D721Med (cell line): Measurements from ENCODE around the gene BTBD17.

Source experiments
- DNase-seq: peaks from one replicate; pipeline ENCODE4 v3.0.0; 2011; ENCODE audit warnings: low spot score; ENCODE audit not compliant: insufficient read length
- FAIRE-seq: peaks from 2 replicates; lab custom pipeline; 2011; peaks lifted over from hg19 to GRCh38; lab: Jason Lieb, UNC
- TF ChIP-seq, protein P1 (sequence below): IDR thresholded peaks from 2 replicates; pipeline ENCODE4 v1.5.1; 2012; ENCODE audit warnings: mild to moderate bottlenecking, control low read depth; ENCODE audit not compliant: insufficient read depth; ENCODE audit errors: missing control alignments

The BTBD17 gene

DNA sequence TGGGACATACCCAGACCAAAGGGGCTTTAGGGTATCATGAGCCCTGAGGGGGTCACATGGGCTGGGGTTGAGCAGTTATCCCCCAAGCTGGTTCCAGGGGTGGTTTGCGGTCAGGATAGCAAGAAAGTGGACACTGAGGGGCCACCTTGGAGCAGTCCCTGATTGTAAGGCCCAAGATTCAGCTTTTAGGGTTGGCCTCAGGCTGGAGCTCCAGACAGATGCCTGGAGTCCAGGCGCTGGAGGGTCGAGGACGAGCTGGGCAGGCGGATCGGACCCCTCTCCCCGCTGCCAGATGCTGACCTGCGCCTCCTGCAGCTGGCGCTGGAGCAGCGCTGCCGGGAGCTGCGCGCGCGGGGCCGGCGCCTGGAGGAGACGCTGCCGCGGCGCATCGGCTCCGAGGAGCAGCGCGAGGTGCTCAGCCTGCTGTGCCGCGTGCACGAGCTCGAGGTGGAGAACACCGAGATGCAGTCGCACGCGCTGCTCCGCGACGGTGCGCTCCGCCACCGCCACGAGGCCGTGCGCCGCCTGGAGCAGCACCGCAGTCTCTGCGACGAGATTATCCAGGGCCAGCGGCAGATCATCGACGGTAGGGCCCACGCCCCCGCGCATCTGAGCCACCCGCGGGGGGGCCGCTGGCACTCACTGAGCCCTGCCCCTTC is 10.0 kb downstream of the BTBD17 start:
- FAIRE-seq (no peak), DNase-seq (no peak)
- TF ChIP-seq, protein P1, sequence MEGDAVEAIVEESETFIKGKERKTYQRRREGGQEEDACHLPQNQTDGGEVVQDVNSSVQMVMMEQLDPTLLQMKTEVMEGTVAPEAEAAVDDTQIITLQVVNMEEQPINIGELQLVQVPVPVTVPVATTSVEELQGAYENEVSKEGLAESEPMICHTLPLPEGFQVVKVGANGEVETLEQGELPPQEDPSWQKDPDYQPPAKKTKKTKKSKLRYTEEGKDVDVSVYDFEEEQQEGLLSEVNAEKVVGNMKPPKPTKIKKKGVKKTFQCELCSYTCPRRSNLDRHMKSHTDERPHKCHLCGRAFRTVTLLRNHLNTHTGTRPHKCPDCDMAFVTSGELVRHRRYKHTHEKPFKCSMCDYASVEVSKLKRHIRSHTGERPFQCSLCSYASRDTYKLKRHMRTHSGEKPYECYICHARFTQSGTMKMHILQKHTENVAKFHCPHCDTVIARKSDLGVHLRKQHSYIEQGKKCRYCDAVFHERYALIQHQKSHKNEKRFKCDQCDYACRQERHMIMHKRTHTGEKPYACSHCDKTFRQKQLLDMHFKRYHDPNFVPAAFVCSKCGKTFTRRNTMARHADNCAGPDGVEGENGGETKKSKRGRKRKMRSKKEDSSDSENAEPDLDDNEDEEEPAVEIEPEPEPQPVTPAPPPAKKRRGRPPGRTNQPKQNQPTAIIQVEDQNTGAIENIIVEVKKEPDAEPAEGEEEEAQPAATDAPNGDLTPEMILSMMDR, result no peak

DNA sequence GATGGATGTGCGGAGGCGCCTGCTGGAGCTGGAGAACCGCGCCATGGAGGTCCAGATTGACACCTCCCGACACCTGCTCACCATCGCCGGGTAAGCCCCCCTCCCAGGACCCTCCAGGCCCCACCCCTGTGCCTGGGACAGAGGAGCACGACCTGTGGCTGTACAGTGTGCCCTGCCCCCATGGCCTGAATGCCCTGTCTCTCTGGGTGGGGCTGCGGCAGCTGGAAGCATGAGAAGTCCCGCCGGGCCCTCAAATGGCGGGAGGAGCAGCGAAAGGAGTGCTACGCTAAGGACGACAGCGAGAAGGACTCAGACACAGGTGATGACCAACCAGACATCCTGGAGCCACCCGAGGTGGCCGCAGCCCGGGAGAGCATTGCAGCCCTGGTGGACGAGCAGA is 11.2 kb downstream of the BTBD17 start:
- TF ChIP-seq, protein P1, result no peak
- DNase-seq (no peak), FAIRE-seq (no peak)

DNA sequence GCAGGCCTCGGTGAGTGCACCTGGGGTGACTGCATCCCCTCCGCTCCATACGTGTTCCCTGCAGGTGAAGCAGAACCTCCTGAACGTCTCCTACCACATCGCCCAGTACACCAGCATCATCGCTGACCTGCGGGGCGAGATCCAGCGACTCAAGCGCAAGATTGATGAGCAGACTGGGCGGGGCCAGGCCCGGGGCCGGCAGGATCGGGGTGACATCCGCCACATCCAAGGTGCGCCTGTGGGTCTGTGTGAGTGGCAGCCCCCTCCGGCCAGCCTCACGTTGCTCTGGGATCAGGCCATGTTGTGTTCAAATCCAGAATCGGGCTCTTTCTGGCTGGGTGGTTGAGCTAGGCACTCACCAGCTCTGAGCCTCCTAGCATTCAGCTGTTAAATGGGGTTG is 12.5 kb downstream of the BTBD17 start:
- no peak for DNase-seq
- TF ChIP-seq, protein P1, result no peak
- no peak for FAIRE-seq

DNA sequence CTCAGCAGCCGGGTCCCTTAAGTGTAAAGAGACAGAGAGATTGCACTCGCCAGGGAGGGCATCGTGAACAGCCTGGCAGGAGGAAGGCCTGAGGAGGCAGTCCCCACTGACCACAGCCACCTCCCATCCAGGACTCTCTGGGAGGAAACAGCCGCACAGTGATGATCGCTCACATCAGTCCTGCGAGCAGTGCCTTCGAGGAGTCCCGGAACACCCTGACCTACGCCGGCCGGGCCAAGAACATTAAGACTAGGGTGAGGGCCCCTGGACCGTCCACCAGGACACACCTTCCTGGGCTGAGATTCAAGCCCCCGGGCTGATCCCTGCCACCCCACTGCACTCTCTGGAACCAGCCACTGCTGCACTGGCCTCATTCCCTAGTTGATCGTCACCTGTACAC is 14.0 kb downstream of the BTBD17 start:
- TF ChIP-seq, protein P1, result no peak
- no peak for DNase-seq
- FAIRE-seq, result no peak

DNA sequence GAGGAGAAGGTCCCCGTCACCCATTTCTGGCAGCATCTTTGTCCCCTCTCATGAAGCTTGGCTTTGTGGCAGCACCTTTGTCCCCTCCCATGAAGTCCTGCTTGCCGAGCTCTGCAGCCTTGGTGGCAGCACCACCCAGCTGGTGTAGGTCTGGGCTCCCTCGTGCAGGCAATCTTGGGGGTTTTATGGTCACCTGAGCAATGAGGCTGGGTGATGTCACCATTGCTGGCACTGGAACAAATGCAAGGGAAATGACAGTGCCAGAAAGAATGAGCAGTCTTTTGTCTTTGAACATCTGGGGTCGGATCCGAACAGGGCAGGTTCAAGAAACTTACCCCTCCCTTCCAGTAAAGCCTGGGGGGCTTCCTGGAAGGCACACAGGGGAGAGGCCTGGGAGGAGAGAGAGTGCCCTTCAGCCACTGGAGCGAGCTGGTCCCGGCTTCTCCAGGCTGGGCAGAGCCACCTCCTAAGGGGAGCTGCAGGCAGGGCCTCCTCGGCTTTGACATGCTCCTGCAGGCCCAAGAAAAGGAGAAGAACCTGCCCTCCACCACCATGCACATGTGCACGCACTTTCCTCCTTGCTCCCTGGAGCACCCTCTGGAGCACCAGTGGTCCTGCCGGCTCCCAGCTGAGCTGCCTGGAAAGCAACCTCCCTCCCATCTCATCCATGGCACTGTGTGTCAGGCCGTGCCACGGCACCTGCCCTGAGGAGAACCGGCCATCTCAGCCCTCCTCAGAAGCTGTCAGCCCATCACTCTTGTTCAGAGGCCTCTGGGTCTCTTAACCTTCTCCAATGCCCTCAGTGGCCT is 16.0 kb downstream of the BTBD17 start:
- TF ChIP-seq, protein P1, result no peak
- DNase-seq (no peak), FAIRE-seq (no peak)

DNA sequence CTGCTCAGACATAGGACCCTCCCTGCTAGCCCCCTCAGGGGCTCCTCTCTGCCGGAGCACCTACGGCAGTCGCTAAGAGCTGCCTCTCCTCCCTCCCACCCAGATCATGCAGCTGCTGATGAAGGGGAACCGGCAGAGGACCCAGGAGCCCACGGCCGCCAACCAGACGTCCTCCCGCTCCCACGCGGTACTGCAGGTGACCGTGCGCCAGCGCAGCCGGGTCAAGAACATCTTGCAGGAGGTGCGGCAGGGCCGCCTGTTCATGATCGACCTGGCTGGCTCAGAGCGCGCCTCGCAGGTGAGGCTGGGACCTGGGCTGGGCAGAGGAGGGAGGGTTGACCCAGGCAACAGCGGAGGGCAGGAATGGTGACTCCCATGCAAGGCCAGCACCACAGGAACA is 17.0 kb downstream of the BTBD17 start:
- FAIRE-seq, result no peak

More for the DNA sequence above, 17.0 kb downstream of the BTBD17 start:
- TF ChIP-seq, protein P1, result no peak
- DNase-seq, result no peak
